Mononuclear cell (primary cell): ENCODE results near the gene RP2. TPM values are rescaled to one million over a fixed set of nuclear protein-coding genes. Genes with fewer than 3 reads are reported as not detected.

Source experiments
- H3K27me3 ChIP-seq: 2 replicates; pipeline ENCODE4 v1.6.0; 2011; ENCODE audit warnings: low read length, control low read depth; ENCODE audit not compliant: insufficient read depth
- H3K4me1 ChIP-seq: 2 replicates; pipeline ENCODE4 v1.5.1; 2011; ENCODE audit warnings: mild to moderate bottlenecking, low read length, control low read depth; ENCODE audit not compliant: insufficient read depth
- H3K4me3 ChIP-seq: 2 replicates; pipeline ENCODE4 v1.5.1; 2011; ENCODE audit warnings: mild to moderate bottlenecking, low read length, moderate library complexity
- H3K9me3 ChIP-seq: 2 replicates; pipeline ENCODE4 v1.5.1; 2011; ENCODE audit warnings: low read depth, mild to moderate bottlenecking, control low read depth, low read length
- total RNA-seq: library from RNA; depleted of rRNA; stranded (reverse); fragments of >200 nt; gene quantifications from one replicate; pipeline ENCODE4 v1.2.3, GENCODE V29; 2012

The RP2 gene
- total RNA-seq: 45.5 TPM

DNA sequence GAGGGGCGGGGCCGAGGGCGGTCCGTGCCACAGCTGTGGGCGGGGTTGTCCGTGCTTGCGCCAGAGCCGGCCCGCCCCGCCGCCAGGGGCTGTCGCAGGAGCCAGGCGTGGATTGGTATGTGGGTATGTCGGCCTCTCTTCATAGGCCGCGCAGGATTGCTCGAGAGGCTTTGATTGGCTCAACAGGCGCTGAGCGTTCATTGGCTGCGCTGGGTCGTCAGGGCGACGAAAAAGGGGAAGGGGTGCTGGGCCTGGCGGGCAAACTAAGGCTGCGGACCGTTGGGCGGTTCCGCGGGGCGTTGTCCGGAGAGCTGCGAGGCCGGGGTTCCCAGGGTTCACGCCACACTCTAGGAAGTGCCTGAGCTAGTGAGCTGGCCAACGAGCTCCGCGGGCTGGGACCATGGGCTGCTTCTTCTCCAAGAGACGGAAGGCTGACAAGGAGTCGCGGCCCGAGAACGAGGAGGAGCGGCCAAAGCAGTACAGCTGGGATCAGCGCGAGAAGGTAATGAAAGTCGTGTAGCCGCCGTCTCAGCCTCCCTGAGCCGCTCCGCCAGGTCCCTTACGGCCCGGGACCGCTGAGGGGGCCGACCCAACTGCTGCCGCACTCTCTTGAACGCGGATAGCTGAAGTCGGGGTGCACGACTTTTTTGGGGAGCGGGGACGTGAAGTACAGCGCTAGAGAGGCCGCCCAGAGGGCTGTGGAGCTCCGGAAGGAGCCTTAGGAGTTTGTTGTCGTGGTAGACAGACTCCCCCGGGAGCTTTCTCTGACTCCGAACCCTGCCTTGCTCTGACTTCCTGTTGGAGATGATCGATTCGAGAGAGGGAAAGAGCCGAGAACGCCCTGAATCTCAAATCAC, at the start of gene RP2:
Gene RP2 (plus strand): TSS at position 343 of the 857 bp plus-strand sequence. CDS start 58 bp downstream, at position 401.
- Histone ChIP-seq H3K27me3 (no peaks in the 10 kb centered on the region), H3K4me1 (peaks cover 42% of the 10 kb centered on the region), H3K4me3 (peak within 1 kb of the TSS; percentile 89), H3K9me3 (no peaks in the 10 kb centered on the region)

GRCh38 chrX:46788902-46789301, 47.9 kb upstream of the RP2 start:
- no peaks in the 10 kb centered on the region for H3K27me3 ChIP-seq
- no peak overlapping the region for H3K4me3 ChIP-seq
- H3K9me3 ChIP-seq: no peaks in the 10 kb centered on the region
- peaks cover 27% of the 10 kb centered on the region for H3K4me1 ChIP-seq

- Histone ChIP-seq H3K9me3 (no peaks in the 10 kb centered on the region), H3K27me3 (no peaks in the 10 kb centered on the region), H3K4me1 (peaks cover 29% of the 10 kb centered on the region), H3K4me3 (no peak overlapping the region)
These were observed 44.7 kb upstream of the RP2 start for GRCh38 chrX:46791927-46792809.

DNA sequence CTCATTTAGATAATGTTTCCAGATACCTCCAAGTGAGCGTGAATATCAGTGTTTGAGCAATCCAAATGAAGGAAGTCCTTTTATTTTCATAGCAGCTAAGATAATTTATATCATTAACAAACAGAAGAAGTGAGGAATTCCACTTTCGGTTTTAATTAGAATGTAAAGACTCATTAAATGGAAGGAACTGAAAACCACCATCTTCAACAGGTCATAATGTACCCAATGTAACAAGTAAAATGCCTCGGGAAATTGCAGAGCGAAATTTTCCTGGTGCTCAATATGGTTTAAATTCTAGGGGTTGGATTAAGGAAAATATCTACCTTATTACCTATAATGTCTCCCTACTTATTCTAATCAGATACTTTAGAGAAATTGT, 44.0 kb upstream of the RP2 start:
- no peak overlapping the region for H3K4me3 ChIP-seq
- no peaks in the 10 kb centered on the region for H3K9me3 ChIP-seq
- H3K27me3 ChIP-seq: no peaks in the 10 kb centered on the region
- peaks cover 29% of the 10 kb centered on the region for H3K4me1 ChIP-seq

DNA sequence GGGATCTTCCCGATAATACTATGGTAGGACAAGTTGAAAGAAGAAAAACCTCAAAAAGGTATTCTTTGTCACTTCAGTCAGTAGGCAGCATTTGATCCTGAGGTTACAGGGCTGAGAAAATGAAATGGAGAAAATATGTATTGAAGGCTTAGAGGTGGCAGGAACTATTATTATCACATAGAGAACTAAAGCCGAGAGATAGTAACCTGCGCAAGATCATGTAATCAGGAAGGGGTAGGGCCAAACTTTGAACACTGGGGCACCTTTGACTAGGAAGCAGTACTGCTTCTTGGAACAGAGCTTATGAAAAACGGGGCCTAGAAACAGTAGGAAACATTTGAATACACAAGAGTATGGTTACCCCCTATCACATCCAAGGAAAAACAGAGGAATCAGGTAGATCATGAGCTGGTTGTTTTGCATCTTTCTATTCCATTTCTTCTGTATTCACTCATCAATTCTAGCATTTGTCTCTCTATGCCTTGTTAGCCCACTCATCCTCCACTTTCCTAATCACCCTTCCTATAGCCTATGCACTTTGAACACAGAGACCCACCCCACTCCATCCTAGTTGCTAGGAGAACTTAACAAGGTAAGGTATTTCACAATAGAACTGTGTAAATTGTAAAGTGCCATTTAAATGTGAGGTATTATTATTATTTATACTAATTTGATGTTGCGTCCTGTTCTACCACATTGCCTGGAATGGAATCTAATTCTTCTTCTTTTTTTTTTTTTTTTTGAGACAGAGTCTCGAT, 43.3 kb upstream of the RP2 start:
- Histone ChIP-seq H3K4me3 (no peak overlapping the region), H3K27me3 (no peaks in the 10 kb centered on the region), H3K9me3 (no peaks in the 10 kb centered on the region), H3K4me1 (peaks cover 29% of the 10 kb centered on the region)

GRCh38 chrX:46796574-46797191, 40.2 kb upstream of the RP2 start:
- Histone ChIP-seq H3K9me3 (no peaks in the 10 kb centered on the region), H3K4me1 (peaks cover 19% of the 10 kb centered on the region), H3K27me3 (no peaks in the 10 kb centered on the region), H3K4me3 (no peak overlapping the region)

DNA sequence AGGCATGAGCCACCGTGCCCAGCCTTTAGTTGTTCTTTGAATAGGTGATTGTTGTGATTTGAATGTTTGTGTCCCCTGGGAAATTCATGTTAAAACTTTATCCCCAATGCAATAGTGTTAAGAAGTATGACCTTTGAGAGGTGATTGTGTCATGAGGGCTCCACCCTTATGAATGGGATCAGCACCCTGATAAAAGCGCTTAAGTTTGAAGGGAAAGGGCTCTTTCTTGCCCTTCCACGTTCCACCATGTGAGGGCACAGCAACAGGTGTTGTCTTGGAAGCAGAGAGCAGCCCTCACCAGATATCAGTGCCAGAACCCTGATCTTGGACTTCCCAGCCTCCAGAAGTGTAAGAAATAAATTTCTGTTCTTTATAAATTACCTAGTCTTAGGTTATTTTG, 33.7 kb upstream of the RP2 start:
- Histone ChIP-seq H3K27me3 (no peaks in the 10 kb centered on the region), H3K9me3 (no peaks in the 10 kb centered on the region), H3K4me3 (no peak overlapping the region), H3K4me1 (no peaks in the 10 kb centered on the region)

DNA sequence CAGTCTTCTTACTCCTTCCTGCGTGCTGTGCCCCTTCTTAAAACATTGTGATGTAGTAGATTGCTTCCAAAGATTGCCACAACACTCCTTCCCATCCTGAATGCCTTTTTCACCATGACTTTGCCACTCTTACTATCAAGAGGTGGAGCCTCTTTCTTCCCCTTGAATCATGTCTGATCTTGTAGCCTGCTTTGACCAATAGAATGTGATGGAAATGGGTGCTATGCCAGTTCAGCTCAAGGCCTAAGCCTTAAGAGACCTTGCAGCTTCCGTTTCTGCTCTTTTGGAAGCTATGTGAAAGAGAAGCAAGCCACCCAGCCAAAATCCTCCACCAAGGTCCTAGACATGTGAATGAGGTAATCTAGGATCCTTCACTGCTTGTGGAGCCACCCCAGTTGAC, 31.6 kb upstream of the RP2 start:
- Histone ChIP-seq H3K27me3 (no peaks in the 10 kb centered on the region), H3K9me3 (no peaks in the 10 kb centered on the region), H3K4me1 (no peaks in the 10 kb centered on the region), H3K4me3 (no peak overlapping the region)

GRCh38 chrX:46811121-46811520, 25.7 kb upstream of the RP2 start:
- Histone ChIP-seq H3K4me3 (no peak overlapping the region), H3K27me3 (no peaks in the 10 kb centered on the region), H3K4me1 (no peaks in the 10 kb centered on the region), H3K9me3 (no peaks in the 10 kb centered on the region)

DNA sequence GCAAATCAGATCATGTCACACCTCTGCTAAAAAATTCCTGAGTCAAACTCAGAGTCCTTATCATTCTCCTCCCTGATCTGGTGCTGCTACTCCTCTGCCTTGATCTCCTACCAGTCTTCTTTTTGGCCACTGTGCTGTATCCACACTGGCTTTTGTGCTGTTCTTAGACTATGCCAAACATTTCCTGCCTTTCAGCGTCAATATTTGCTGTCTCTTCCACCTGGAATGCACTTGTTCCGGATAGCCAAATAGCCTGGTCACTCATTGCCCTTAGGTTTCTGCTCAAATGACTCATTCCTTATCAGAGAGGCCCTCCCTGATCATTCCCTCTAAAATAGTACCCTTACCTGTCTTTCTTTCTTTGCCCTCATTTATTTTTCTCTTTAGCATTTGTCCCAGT, 24.4 kb upstream of the RP2 start:
- Histone ChIP-seq H3K9me3 (no peaks in the 10 kb centered on the region), H3K4me3 (no peak overlapping the region), H3K27me3 (no peaks in the 10 kb centered on the region), H3K4me1 (no peaks in the 10 kb centered on the region)

DNA sequence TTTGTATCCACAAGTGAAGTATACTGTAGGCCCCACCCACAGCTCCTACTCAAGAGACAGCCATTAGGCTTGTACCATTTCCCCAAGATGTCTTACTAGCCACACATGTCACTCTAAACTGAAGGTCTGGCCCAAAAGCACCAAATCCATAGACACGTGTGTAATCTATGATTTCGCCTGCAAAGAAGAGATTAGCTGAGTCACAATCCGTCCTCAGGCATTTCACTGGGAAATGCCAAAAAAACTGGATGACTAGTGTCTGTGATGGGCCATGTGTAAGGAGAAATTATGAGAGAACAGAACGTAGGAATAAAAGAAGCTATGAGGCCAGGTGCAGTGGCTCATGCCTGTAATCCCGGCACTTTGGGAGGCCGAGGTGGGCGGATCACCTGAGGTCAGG, 21.9 kb upstream of the RP2 start:
- Histone ChIP-seq H3K27me3 (no peaks in the 10 kb centered on the region), H3K4me3 (no peak overlapping the region), H3K9me3 (no peaks in the 10 kb centered on the region), H3K4me1 (no peaks in the 10 kb centered on the region)

DNA sequence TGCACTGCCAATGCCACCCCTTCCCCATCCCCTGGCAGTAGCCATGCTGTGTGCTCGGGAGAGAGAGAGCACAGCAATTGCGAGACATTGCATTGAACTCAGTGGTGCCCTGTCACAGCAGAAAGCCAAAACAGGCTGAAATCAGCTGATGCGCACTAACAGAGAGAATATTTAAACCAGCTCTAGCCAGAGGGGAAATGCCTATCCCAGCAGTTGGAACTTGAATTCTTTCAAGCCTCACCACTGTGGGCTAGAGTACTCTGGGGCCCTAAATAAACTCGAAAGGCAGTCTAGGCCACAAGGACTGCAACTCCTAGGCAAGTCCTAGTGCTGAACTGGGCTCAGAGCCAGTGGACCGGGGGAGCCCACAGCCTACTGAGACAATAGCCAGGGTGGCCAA, 17.7 kb upstream of the RP2 start:
- H3K9me3 ChIP-seq: no peaks in the 10 kb centered on the region
- no peaks in the 10 kb centered on the region for H3K27me3 ChIP-seq
- no peaks in the 10 kb centered on the region for H3K4me1 ChIP-seq
- no peak overlapping the region for H3K4me3 ChIP-seq

DNA sequence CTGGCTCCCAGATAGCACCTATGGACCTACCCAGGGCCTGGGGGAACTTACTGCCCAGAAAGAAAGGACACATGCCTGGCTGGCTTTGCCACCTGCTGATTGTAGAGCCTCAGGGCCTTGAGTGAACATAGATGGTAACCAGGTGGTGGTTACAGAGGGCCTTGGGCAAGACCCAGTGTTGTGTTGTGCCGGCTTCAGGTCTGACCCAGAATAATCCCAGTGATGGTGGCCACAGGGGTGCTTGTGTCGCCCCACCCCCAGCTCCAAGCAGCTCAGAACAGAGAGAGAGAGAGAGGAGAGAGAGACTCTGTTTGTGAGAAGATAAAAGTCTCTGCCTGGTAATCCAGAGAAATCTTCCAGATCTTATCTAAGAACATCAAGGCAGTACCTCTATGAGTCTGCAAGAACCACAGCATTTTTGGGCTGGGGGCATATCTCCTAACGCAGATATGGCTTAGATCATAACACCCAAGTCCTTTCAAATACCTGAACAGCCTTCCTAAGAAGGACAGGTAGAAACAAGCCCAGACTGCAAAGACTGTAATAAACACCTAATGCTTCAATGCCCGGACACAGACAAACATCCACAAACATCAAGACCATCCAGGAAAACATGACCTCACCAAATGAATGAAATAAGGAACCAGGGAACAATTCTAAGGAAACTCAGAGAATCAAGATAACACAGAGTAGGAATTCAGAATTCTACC, 16.3 kb upstream of the RP2 start:
- Histone ChIP-seq H3K9me3 (no peaks in the 10 kb centered on the region), H3K4me3 (no peak overlapping the region), H3K4me1 (no peaks in the 10 kb centered on the region), H3K27me3 (no peaks in the 10 kb centered on the region)

- H3K4me3 ChIP-seq: no peak overlapping the region
- H3K9me3 ChIP-seq: no peaks in the 10 kb centered on the region
- no peaks in the 10 kb centered on the region for H3K4me1 ChIP-seq
- H3K27me3 ChIP-seq: no peaks in the 10 kb centered on the region
These were observed 13.4 kb upstream of the RP2 start for GRCh38 chrX:46823481-46823880.
